ENCODE measurements around the gene VMO1.

VMO1 gene

GRCh38 chr17:4764595-4764994, 21.6 kb downstream of the VMO1 start:
- no peak for DNase-seq (ENCODE audit: low read depth)

- DNase-seq (ENCODE audit: low read depth), result no peak
These were observed 26.4 kb downstream of the VMO1 start for GRCh38 chr17:4759776-4760236.

- no peak for DNase-seq (ENCODE audit: low read depth)
These were observed 32.8 kb downstream of the VMO1 start for GRCh38 chr17:4753392-4753791.

GRCh38 chr17:4751932-4752331, 34.2 kb downstream of the VMO1 start:
- no peak for DNase-seq (ENCODE audit: low read depth)

- no peak for DNase-seq (ENCODE audit: low read depth)
These were observed 35.6 kb downstream of the VMO1 start for GRCh38 chr17:4750606-4751005.

- DNase-seq (ENCODE audit: low read depth), result no peak
These were observed 37.5 kb downstream of the VMO1 start for GRCh38 chr17:4748686-4749085.

GRCh38 chr17:4747847-4748246, 38.3 kb downstream of the VMO1 start:
- DNase-seq (ENCODE audit: low read depth), result no peak

- DNase-seq (ENCODE audit: low read depth), result no peak
These were observed 40.9 kb downstream of the VMO1 start for GRCh38 chr17:4744999-4745969.

- DNase-seq (ENCODE audit: low read depth), result no peak
These were observed 42.3 kb downstream of the VMO1 start for GRCh38 chr17:4743898-4744297.

- DNase-seq (ENCODE audit: low read depth), result no peak
These were observed 42.9 kb downstream of the VMO1 start for GRCh38 chr17:4743216-4743615.

- DNase-seq (ENCODE audit: low read depth), result no peak
These were observed 43.5 kb downstream of the VMO1 start for GRCh38 chr17:4742629-4743028.

GRCh38 chr17:4742133-4742532, 44.0 kb downstream of the VMO1 start:
- no peak for DNase-seq (ENCODE audit: low read depth)

- no peak for DNase-seq (ENCODE audit: low read depth)
These were observed 44.6 kb downstream of the VMO1 start for GRCh38 chr17:4741544-4741943.

- DNase-seq (ENCODE audit: low read depth), result no peak
These were observed 45.6 kb downstream of the VMO1 start for GRCh38 chr17:4740584-4740983.

- no peak for DNase-seq (ENCODE audit: low read depth)
These were observed 46.2 kb downstream of the VMO1 start for GRCh38 chr17:4740025-4740351.

GRCh38 chr17:4739122-4740024, 46.8 kb downstream of the VMO1 start, which contains the start of the genes CXCL16 and ZMYND15:
TSS of gene CXCL16 (minus strand) at chr17:4739928. CDS start at chr17:4739339, 589 bp downstream.
TSS of gene ZMYND15 (plus strand) at chr17:4739833. CDS start at chr17:4740549, 716 bp downstream.
- DNase-seq (ENCODE audit: low read depth), result no peak

- no peak for DNase-seq (ENCODE audit: low read depth)
These were observed 47.7 kb downstream of the VMO1 start for GRCh38 chr17:4738136-4739121.

- no peak for DNase-seq (ENCODE audit: low read depth)
These were observed 50.1 kb downstream of the VMO1 start for GRCh38 chr17:4735876-4736651.
